NT2/D1 (cell line): ENCODE results near the gene TSPOAP1.

Experiments
- DNase-seq: peaks from one replicate; pipeline ENCODE4 v3.0.0-alpha.2; 2011; ENCODE audit warnings: low read depth, low spot score
- H3K27me3 ChIP-seq: 2 replicates; pipeline ENCODE4 v1.6.0; 2011; ENCODE audit warnings: mild to moderate bottlenecking; ENCODE audit not compliant: insufficient read length, insufficient read depth
- H3K36me3 ChIP-seq: 2 replicates; pipeline ENCODE4 v1.6.1; 2011; ENCODE audit warnings: mild to moderate bottlenecking, low read length, mixed read lengths; ENCODE audit not compliant: insufficient read depth, insufficient read length
- H3K4me1 ChIP-seq: 2 replicates; pipeline ENCODE4 v1.5.1; 2011; ENCODE audit not compliant: insufficient read depth, insufficient read length
- H3K4me3 ChIP-seq: 2 replicates; pipeline ENCODE4 v1.5.1; 2011; ENCODE audit warnings: low read depth; ENCODE audit not compliant: insufficient read length
- H3K9ac ChIP-seq: 2 replicates; pipeline ENCODE4 v1.6.0; 2011; ENCODE audit warnings: low read depth; ENCODE audit not compliant: insufficient read length
- H3K9me3 ChIP-seq: 2 replicates; pipeline ENCODE4 v1.5.1; 2011; ENCODE audit warnings: mild to moderate bottlenecking, low read length; ENCODE audit not compliant: insufficient read depth
- SUZ12 ChIP-seq: IDR thresholded peaks from 2 replicates; pipeline ENCODE4 v1.6.1; 2011; ENCODE audit not compliant: insufficient read length, insufficient read depth; ENCODE audit errors: extremely low read depth
- YY1 ChIP-seq: IDR thresholded peaks from 2 replicates; pipeline ENCODE4 v1.6.1; 2011; ENCODE audit not compliant: insufficient read length, insufficient read depth
- ZNF274 ChIP-seq: IDR thresholded peaks from 2 replicates; pipeline ENCODE4 v1.6.1; 2011; ENCODE audit warnings: mild to moderate bottlenecking, low read depth, low read length

TSPOAP1 gene

GRCh38 chr17:58328195-58329034, at the start of gene TSPOAP1:
Gene TSPOAP1, minus strand, starts transcription at chr17:58328795. Its CDS starts 875 bp downstream, at chr17:58327920.
- DNase-seq = no peak
- TF ChIP-seq ZNF274 (no peak), YY1 (no peak), SUZ12 (no peak)
- H3K4me1 ChIP-seq = peaks cover 35% of the 10 kb centered on the region
- H3K36me3 ChIP-seq = no peaks in the 10 kb centered on the region
- no peak within 1 kb of the TSS for H3K4me3 ChIP-seq
- no peak within 1 kb of the TSS for H3K9ac ChIP-seq
- H3K9me3 ChIP-seq = no peaks in the 10 kb centered on the region
- peaks cover 2% of the 10 kb centered on the region for H3K27me3 ChIP-seq

GRCh38 chr17:58377661-58378060, 49.1 kb upstream of the TSPOAP1 start:
- Histone ChIP-seq H3K9ac (no peak overlapping the region), H3K36me3 (peaks cover 6% of the 10 kb centered on the region), H3K9me3 (no peaks in the 10 kb centered on the region), H3K4me1 (peaks cover 14% of the 10 kb centered on the region), H3K27me3 (no peaks in the 10 kb centered on the region), H3K4me3 (no peak overlapping the region)
- no peak for DNase-seq
- TF ChIP-seq ZNF274 (no peak), SUZ12 (no peak), YY1 (no peak)

- Histone ChIP-seq H3K4me1 (peaks cover 14% of the 10 kb centered on the region), H3K36me3 (peaks cover 10% of the 10 kb centered on the region), H3K9me3 (no peaks in the 10 kb centered on the region), H3K4me3 (no peak overlapping the region), H3K9ac (no peak overlapping the region), H3K27me3 (no peaks in the 10 kb centered on the region)
- TF ChIP-seq SUZ12 (no peak), ZNF274 (no peak), YY1 (no peak)
- DNase-seq = no peak
Measured at GRCh38 chr17:58377093-58377601, 48.6 kb upstream of the TSPOAP1 start.

GRCh38 chr17:58376472-58377000, 47.9 kb upstream of the TSPOAP1 start:
- no peak for TF ChIP-seq ZNF274
- no peak for TF ChIP-seq YY1
- no peak for TF ChIP-seq SUZ12
- no peaks in the 10 kb centered on the region for H3K9me3 ChIP-seq
- H3K4me3 ChIP-seq = no peak overlapping the region
- H3K27me3 ChIP-seq = no peaks in the 10 kb centered on the region
- DNase-seq = no peak
- H3K4me1 ChIP-seq = peaks cover 14% of the 10 kb centered on the region
- H3K9ac ChIP-seq = no peak overlapping the region
- peaks cover 12% of the 10 kb centered on the region for H3K36me3 ChIP-seq

- Histone ChIP-seq H3K9me3 (no peaks in the 10 kb centered on the region), H3K4me1 (peaks cover 16% of the 10 kb centered on the region), H3K36me3 (peaks cover 18% of the 10 kb centered on the region), H3K9ac (no peak overlapping the region), H3K4me3 (no peak overlapping the region), H3K27me3 (no peaks in the 10 kb centered on the region)
- DNase-seq = no peak
- no peak for TF ChIP-seq YY1
- no peak for TF ChIP-seq ZNF274
- TF ChIP-seq SUZ12 = no peak
Measured at GRCh38 chr17:58375811-58376210, 47.2 kb upstream of the TSPOAP1 start.

- H3K9ac ChIP-seq = no peak overlapping the region
- no peaks in the 10 kb centered on the region for H3K9me3 ChIP-seq
- no peak for TF ChIP-seq SUZ12
- no peak overlapping the region for H3K4me3 ChIP-seq
- DNase-seq = no peak
- peaks cover 16% of the 10 kb centered on the region for H3K4me1 ChIP-seq
- H3K27me3 ChIP-seq = no peaks in the 10 kb centered on the region
- peaks cover 23% of the 10 kb centered on the region for H3K36me3 ChIP-seq
Measured at GRCh38 chr17:58375256-58375655, 46.7 kb upstream of the TSPOAP1 start.

GRCh38 chr17:58373923-58374322, 45.3 kb upstream of the TSPOAP1 start:
- H3K9me3 ChIP-seq = no peaks in the 10 kb centered on the region
- no peaks in the 10 kb centered on the region for H3K27me3 ChIP-seq
- H3K36me3 ChIP-seq = peaks cover 31% of the 10 kb centered on the region
- peaks cover 16% of the 10 kb centered on the region for H3K4me1 ChIP-seq
- no peak overlapping the region for H3K9ac ChIP-seq
- DNase-seq = no peak
- no peak for TF ChIP-seq SUZ12
- no peak for TF ChIP-seq YY1
- H3K4me3 ChIP-seq = no peak overlapping the region
